Epithelial cell of prostate (primary cell): ENCODE data around the gene AKAP13.

Experiments
- DNase-seq: peaks from one replicate; pipeline ENCODE4 v3.0.0-alpha.2; 2011; ENCODE audit warnings: low read depth, low spot score
- H3K27ac ChIP-seq: fragments of 450-650 bp; 2 replicates; pipeline ENCODE4 v1.5.1; 2017; ENCODE audit warnings: mild to moderate bottlenecking

The AKAP13 gene

DNA sequence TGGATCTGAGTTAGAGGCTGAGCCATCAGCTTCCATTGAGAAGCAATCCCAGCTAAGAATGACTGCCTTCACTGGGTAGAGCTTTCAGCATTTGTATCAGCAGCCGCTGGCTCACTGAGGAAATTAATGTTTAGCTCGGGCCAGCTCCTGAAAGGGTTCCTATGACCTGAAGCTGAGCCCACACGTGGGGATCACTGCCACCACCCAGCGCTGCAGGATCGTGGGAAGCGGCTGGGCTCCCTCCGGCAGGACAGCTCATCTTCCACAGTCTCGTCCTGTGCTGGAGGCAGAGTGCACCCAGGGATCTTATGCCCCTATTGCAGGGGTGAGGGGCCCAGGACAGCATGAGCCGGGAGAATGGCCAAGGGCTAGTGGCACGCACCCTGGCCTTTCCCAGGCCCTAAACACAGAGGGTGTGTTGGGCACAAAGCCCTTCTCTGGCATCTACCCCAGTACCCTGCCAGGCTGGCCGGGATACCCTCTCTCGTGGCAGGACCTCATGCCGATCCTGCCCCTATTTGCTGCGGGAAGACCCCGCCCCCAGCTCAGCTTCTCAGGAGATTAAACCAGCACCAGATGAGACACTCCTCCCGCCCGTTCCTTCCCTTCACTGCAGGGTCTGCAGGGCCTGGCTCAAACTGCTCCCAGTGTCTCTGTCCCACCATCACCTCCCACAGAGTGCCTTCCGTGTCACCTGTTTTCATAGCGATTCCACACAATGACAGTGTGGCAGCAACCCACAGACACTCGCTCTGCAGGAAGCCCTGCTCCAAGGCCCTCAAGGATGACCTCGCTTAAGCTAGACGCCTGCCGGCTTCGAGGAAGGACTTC lies 385.8 kb downstream of the AKAP13 start:
- DNase-seq = no peak
- H3K27ac ChIP-seq = no peak overlapping the region

DNA sequence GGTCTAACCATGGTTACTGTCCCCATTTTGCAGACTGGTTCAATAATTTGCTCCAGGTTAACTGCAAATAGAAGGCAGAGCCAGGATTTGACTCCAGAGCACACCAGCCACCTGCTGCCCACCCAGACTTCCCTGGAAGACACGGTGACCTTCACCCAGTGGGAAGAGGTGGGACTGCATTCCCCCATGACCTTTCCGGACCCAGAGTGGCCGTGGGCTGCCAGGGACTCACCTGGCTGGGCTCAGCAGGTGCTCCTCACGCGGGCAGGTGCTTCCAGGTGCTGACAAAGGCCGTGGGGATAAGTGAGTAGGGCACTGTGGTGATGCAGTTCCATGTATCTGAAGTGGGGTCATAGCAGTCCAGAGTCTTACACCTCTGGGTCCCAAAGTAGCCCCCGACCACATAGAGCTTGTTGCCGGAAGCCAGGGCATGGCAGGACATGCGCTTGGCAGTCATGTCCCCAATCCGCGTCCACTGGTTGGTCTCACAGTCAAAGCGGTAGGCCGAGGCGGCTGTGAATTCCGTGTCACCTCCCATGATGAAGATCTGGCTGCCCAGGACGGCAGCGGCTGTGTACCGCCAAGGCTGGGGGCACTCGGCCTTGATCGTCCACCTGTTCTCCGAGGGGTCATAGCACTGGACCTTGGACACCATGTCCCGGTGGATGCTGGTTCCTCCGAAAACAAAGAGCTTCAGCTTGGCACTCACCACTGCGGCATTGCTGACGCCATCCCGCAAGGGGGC lies 387.6 kb downstream of the AKAP13 start:
- DNase-seq = no peak
- no peak overlapping the region for H3K27ac ChIP-seq

DNA sequence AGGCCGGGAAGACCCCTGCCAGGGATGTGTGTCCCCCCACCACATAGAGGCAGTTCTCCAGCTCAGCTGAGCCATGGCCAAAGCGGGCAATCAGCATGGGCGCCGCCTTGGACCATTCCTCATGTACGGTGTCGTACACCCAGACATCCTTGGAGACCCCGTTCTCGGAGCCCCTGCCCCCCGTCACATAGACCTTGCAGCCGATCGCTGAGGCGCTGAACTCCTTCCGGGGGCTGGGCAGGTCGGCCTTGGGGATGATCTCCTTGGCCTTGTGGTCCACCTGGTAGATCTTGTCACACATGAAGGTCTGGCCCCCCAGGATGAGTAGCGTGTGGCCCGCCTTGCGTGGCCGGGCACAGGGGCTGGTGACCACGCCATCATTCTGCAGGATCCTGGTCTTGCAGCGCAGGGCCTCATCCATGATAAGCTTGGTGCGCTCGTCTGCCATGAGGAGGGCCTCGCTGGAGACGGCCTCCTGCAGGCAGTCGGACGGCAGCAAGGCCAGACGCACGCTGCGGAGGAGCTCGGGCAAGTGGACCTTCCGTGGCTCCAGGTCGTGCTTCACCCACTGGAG lies 388.3 kb downstream of the AKAP13 start:
- no peak for DNase-seq

DNA sequence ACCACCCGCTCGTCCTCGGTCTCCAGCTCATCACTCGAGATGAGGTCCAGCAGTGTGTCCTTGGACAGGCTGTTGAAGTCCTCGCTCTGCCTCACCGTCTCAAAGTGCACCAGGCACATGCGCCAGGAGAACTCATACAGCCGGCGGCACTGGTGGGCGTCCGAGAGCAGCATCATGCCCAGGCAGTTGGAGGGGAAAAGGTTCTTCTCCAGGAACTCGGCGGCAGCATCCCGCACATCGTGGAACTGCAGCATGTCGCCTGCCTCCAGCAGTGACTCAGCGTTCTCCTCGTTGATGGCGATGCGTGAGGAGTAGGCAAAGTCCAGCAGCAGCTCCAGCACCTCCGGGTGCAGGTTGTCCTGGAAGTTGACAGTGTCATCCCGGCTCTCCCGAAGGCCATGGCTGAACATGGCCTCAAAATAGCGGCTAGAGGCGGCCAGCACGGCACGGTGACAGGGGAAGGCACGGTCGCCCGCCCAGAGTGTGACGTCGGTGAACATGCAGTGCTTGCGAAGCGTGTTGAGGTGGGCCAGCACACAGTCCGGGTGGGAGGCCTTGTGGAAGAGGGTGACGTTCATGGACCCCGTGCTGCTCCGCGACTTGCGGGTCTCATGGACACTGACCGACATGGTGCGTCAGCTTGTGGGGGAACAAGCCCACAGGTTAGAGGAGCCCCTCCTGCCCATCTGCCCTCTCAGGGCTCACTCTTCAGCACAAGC lies 388.9 kb downstream of the AKAP13 start:
- no peak for DNase-seq
- no peak overlapping the region for H3K27ac ChIP-seq

More for the DNA sequence above, 388.3 kb downstream of the AKAP13 start:
- no peak overlapping the region for H3K27ac ChIP-seq

DNA sequence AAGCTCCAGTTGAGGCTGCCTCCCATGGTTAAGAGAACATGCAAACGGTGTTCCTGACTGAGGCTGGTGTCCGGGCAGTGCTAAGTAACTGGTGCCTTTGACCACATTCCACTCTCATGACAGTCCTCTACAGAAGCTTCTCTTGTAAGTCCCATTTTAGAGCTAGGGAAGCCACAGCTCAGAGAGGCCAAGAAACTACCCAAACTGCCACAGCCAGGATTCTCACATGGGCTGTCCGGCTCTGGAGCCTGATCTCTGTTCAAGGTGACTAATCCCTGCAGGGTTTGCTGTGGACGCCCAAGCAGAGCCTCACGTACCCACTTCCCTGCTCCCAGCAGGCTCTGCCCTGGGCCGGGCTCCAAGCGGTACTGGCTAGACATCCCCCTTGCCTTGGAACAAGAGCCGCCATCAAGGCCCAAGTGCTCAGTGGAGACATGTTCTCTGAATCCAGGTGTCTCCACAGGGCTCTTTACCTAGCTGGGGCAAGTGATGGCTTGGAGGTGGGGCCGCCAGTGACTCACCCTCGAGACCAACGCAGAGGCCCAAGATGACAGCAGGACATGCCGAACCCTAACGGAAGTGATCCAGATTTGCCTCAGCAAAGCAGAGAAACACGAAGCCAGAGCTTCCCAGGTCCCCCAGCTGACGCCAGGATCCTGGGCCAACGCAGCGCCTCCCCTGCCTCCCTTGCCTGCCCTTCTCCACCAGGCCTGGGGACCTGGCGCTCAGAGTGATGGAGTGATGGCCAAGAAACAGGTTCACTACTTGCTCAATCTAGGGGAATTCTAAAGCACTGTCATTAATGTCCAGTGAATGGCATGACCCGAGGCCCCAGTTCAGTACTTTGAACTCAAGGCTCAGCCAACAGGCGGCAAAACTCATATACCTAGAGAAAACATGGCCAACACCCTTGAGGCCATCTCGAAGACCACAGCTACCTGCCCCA lies 390.0 kb downstream of the AKAP13 start:
- no peak for DNase-seq
- no peak overlapping the region for H3K27ac ChIP-seq

DNA sequence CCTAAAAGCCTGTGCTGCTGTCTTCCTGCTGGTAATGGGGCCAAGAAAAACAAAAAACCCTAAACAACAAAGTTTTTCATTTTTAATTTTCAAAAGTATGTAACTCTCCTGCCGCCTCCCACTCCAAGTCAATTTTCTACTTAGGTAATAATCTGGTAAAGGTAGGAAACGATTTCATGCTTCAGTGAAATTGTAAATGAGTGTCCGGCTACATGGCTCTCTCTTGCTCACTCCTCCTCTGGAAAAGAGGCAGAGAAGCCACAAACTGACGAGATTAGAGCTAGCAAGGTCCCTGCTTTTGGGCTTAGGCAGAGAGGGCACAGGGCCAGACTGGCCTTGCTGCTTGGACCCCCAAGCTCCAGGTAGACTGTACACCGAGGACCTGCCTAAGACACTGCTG lies 390.9 kb downstream of the AKAP13 start:
- no peak overlapping the region for H3K27ac ChIP-seq
- DNase-seq = no peak

DNA sequence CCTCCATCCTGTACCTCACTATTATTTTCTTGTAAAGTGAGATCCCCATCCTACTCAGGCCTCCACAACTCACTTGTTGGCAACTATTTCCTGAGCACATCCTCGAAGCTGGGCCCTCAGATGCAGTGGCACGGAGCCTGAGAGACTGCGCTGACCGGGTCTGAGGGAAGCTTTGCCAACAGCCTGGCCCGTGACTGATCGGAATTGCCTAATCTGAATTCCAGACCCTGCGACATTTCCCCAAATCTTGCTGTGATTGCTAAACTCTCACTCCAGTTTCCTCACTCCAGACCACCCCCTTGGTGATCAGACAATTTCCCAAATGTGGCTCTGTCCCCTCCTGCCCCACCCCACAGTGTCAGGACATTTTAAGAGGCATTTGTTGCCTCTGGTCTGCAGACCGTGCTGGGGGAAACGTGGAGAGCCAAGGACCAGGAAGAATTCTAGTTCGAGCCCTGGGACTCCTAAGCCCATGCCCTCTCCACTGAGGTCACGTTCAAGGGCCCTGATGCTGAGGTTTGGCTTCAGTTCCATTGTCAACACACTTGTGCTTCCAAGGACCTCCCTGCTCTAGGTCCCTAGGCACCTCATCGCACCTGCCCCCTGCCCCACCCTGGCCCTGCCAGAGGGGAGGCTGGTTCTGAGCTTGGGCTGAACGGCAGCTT lies 391.5 kb downstream of the AKAP13 start:
- DNase-seq = no peak
- no peak overlapping the region for H3K27ac ChIP-seq

DNA sequence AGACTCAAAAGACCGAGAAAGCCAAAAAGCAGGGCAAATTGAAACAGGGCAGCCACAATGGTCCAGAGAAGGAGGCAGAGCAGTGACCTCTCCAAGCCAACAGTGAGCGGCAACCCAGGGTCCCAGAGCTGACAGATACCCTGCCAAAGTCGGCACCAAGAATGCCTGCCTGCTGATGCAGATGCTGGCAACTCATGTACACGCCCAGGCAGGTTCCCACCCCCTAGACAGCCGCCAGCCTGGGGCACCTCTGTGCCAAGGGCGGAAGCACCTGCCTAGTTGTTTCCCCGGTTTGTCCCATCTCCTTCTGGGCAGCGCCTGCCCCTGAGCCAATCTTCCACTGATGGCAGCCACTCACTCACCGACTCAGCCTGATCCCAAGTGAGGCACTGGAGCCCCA lies 392.3 kb downstream of the AKAP13 start:
- no peak overlapping the region for H3K27ac ChIP-seq
- DNase-seq = no peak

DNA sequence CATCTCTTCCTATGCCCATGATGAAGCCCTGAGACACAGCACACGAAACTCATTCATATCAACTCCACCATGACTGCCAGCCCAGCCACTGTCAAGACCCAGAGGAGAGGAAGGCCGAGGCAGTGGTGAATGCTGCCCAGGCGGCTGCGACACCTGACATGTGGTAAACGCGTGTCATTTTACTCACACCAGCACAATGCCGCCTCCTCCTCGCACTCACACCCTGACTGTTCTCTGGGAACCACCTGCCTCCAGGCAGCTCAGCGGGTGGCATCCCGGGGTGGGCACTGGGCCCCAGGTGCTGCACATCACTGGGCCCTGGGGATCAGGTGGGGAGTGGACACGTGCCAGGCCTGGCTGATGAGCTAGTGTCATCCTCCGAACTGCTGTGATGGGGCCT lies 392.8 kb downstream of the AKAP13 start:
- H3K27ac ChIP-seq = no peak overlapping the region
- no peak for DNase-seq

DNA sequence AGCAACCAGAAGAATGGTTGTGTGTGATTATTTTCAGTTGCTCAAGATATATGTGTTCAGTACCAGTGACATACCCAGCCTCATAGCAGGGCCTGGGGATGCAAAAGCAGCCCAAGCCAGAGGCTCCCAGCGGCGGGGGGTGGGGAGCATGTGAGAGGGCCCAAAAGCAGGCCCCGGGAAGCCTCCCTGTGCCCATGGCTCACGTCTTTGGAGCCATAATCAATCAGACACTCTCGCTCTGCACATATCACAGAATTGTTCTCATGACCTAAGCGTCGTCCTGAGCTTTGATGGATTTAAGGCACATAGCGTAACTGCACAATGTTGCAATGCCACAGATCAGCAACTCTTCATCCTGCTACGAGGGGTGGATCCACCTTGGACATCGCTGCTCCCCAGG lies 393.6 kb downstream of the AKAP13 start:
- no peak for DNase-seq
- H3K27ac ChIP-seq = no peak overlapping the region

DNA sequence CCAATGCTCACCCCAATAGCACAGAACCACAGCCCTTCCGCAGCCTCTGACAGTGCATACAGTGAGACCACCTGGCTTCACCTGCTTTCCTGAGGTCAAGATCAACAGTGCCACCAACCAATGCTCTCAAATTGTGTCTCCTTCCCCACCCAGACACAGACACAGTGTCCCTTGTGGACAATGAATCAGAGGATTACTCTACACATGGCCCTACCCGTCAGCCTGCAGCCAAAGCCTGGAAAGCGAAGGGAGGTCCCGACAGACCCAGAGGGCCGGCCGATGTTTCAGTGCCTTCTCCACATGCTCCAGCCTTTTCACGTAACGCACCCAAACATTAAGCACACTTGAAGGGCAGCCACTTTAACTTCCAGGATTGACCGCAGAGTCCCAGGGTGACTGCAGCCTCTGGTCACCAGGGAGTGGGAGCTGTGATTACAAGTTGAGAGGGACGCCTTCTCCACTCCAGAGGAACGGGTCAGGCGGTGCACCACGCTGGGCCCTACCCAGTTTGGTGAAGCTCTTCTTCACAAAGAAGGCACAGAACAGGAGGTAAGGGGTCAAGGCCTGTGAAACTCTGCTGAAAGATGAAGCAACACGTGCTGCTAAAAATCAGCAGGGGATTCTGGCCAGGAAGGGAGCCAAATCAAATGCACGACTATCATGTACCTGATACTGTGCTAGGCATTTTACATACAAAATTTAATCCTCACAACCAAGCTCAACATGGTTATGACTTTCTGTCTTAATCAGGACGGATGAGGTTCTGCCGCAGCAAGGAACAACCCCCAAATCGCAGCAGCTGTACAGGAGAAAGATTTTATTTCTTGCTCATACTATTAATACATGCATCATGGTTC lies 397.1 kb downstream of the AKAP13 start:
- no peak for DNase-seq
- no peak overlapping the region for H3K27ac ChIP-seq

DNA sequence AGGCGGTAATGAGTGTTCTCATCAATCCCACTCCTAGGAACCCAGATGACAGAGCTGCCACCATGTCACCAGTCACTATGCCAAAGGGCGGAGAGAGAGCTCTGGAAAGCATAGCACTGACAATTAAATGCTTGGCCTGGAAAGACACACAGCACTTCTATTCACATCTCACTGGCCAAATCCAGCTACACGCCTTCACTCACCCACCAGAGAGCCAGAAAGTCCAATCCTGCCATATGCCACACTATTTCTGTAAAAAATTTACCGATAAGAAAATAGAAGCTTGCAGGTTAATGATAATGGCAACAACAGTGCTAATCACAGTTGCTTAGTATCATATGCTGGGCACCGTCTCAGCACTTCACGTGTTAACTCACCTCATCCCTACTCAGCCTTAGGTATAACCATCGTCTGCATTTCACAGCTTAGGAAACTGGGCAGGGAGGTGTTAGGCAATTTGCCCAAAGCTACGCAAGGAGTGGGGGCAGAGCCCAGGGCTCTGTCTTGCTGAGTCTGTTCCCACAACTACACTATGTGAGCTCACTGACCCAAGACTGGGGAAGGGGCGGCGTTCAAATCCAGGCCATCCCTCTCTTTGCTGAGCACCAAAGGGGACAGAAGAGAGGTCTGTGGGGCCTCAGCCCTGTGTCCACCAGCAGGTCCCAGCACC lies 397.8 kb downstream of the AKAP13 start:
- no peak overlapping the region for H3K27ac ChIP-seq

DNA sequence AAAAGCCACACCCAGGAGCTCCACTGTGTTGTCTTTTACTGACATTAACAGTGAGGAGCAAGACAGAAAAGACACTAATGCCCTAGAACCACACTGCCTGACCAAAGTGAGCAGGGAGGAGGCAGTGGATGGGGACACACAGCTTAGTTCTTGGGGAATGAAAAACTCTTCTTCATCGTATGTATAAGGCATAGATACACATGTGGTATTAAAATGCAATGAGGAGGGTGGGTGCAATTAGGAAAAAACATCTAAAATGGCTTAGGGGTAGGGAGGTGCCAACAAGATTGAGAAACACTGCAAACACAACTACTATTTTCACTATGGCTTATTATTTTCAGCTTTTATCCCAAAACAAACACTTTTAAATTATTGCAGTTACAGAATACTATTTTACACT lies 398.8 kb downstream of the AKAP13 start:
- no peak for DNase-seq
- H3K27ac ChIP-seq = no peak overlapping the region

More for the DNA sequence above, 397.8 kb downstream of the AKAP13 start:
- DNase-seq = no peak

DNA sequence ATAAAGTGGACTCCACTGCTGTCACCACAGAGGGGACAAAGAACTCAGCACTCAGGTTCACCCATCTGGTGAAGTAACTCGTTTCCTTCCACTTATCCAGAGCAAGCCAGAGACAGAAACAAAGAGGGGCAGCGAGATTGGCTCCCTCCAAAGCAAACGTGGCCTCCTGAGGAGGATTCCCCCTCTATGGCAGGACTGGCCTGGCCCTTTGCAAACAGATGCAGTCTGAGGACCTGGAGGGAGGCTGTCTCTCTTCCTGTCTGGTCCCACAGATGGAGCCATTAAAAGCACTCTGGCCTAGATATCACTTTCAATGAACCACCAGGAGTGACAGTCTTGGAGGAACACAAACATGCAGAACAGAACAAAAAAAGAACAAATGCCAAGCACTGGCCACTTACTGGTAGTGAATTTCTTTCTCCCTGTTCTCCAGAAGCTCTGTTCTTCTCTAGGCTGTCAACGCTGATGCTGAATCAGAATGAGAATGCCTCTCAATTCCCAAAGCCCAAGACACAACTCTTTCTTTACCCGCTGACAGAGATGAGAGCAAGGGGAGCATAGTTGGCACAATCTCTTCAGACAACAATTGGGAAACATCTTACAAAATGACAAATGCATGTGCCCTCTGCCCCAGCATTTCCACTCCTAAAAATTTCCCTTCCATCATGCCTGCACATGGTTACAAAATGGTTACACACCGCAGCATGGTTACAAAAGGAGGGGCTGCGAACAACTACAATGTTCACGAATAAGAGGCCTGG lies 400.0 kb downstream of the AKAP13 start:
- no peak overlapping the region for H3K27ac ChIP-seq
- no peak for DNase-seq

DNA sequence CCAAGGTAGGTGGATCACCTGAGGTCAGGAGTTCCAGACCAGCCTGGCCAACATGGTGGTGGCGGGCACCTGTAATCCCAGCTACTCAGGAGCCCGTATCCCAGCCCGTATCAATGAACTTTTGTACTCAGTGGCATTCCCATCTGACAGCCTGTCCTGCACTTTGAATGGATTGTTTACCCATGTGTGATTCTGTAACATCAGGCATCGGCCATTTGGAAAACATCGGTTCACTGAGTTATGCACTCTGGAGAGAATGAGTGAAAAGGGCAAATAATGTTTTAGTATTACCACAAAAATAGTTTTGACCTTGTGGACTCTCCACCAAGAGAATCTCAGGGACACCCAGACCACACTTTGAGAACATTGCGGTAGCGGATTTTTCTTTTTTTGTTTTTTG lies 400.7 kb downstream of the AKAP13 start:
- no peak overlapping the region for H3K27ac ChIP-seq
- no peak for DNase-seq

DNA sequence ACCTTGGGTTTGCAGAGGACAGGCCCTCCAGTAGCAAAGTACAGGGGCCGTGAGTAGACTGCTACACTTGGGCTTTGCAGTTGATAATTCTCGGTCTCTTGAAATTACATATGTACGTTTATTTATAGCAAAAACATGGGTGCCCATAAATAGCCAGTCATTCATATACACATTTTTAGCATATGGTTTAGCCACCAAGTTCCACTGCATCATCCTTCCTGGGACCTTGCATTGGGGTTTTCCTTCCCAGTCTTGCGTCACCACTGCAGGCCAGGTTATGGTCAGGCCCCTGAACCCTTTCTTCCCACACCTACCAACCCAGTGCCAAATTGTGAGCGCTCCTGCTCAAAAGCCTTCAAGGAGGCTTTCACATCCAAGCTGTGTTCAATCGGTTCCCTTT lies 401.7 kb downstream of the AKAP13 start:
- H3K27ac ChIP-seq = no peak overlapping the region
- DNase-seq = no peak
